DOHH2 (cell line): ENCODE data around the gene TREML4.

Source experiments
- EZH2phosphoT487 ChIP-seq: fragments of 200-600 bp; sonication (generic); IDR thresholded peaks from 2 replicates; pipeline ENCODE4 v1.6.1; 2017; ENCODE audit warnings: borderline replicate concordance, mild to moderate bottlenecking, antibody characterized with exemption, low read length, moderate library complexity, mixed read lengths
- TF ChIP-seq, protein P1 (sequence below): fragments of 200-600 bp; sonication (generic); IDR thresholded peaks from one replicate; pipeline ENCODE4 v1.5.1; 2014; ENCODE audit warnings: antibody characterized with exemption, mild to moderate bottlenecking, low read depth, low read length; ENCODE audit not compliant: poor library complexity, severe bottlenecking

DNA sequence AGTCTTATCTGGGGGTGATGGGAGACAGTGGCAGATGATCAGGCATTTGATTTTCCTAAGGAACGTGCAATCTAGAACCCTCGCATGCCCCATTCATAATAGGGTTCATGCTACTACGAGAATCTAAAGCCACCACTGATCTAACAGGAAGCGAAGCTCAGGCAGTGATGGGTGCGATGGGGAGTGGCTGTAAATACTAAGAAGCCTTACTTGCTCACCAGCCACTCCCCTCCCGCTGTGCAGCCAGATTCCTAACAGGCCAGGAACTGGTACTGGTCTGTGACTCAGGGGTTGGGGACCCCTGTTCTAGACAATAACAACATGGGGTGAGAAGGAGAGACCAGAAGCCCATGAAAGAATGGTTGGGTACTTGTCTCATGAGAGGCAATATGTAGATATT, 4.5 kb downstream of the TREML4 start:
- TF ChIP-seq, protein P1, sequence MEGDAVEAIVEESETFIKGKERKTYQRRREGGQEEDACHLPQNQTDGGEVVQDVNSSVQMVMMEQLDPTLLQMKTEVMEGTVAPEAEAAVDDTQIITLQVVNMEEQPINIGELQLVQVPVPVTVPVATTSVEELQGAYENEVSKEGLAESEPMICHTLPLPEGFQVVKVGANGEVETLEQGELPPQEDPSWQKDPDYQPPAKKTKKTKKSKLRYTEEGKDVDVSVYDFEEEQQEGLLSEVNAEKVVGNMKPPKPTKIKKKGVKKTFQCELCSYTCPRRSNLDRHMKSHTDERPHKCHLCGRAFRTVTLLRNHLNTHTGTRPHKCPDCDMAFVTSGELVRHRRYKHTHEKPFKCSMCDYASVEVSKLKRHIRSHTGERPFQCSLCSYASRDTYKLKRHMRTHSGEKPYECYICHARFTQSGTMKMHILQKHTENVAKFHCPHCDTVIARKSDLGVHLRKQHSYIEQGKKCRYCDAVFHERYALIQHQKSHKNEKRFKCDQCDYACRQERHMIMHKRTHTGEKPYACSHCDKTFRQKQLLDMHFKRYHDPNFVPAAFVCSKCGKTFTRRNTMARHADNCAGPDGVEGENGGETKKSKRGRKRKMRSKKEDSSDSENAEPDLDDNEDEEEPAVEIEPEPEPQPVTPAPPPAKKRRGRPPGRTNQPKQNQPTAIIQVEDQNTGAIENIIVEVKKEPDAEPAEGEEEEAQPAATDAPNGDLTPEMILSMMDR, result no peak
- no peak for TF ChIP-seq EZH2phosphoT487
